ENCODE results near the gene YDJC. TPM values are rescaled to one million over a fixed set of nuclear protein-coding genes. Genes with fewer than 3 reads are reported as not detected.

The YDJC gene
- total RNA-seq, 1 experiment from 2014 or later = 79.4 TPM

DNA sequence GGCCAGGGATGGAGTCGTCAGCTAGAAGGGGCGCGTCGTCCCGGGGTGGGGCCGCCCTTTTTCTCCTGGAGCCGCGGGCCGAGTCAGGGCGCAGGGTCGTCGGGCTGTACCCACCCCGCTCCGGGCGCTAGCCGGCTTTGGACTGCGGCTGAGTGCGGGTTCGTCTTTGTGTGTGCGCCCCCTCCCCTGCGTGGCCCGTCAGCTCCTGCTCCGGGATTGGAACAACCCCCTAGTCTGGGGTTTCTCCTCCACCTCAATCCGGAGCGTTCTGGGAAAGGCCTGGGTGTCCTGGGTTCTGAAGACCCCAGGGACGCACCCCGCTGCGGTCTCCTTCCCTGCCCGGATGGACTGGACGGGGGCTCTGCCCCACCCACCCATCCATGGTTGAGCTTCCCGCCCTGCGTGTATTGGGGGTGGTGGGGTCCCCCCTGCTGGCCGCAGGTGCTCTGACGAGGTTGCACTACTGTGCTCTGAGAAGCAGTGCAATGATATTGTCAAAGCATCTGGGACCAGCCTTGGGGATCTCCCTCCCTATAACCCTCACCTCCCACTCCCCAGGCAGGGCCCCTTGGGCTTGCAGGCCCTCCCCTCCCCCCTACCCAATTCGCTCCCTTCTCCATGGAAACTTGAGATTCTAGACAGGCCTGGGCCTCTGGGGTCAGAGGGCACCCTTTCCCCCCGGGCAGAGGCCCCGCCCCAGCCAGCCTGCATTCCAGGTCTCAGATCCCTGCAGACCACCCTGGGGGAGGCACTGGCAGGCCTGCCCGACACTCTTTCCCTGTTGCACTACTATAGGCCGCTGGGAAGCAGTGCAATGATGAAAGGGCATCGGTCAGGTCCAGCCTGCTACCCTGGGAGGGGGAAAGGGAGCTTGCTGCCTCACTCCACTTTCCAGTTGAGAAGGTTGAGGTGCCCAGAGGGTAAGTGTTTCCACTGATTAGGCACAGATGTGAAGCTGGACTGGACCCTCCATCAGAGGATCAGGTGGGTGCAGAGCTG, 23.0 kb upstream of the YDJC start:
- ATAC-seq = no peak; the same call in 1 of the 2 replicates
- POLR2A ChIA-PET (ENCODE audit: unreplicated experiment) = no interaction called here

GRCh38 chr22:21652010-21652546, 22.3 kb upstream of the YDJC start:
- Histone ChIP-seq H3K4me2 (ENCODE audit: low read length) (peak overlapping the region; percentile 96), H3K27me3 (ENCODE audit: low read length) (no peaks in the 10 kb centered on the region), H3K9me2 (replicated peaks; ENCODE audit: low read length) (no peaks in the 10 kb centered on the region), H3F3A (ENCODE audit: low read length, unreplicated experiment) (no peaks in the 10 kb centered on the region), H4K20me1 (ENCODE audit: low read length) (no peaks in the 10 kb centered on the region), H3K9me3 (ENCODE audit: low read length) (no peaks in the 10 kb centered on the region), H2AFZ (ENCODE audit: low read length) (peak overlapping the region; percentile 98), H3K4me3 (ENCODE audit: low read length) (peak overlapping the region; percentile 83), H3K36me3 (ENCODE audit: low read depth, low read length) (no peaks in the 10 kb centered on the region), H3K9ac (ENCODE audit: low read length) (peak overlapping the region; percentile 81), H3K4me1 (ENCODE audit: insufficient read depth, low read length) (no peaks in the 10 kb centered on the region), H3K79me2 (ENCODE audit: low read length) (peaks cover 13% of the 10 kb centered on the region), H3K27ac (ENCODE audit: low read length) (peak overlapping the region; percentile 23; the same call in 1 of the 2 replicates)
- CTCF ChIA-PET = interaction anchor here (0.7 kb wide), 1 partner anchor 869 kb away, joined by 3 read pairs; no protein-coding TSS in a partner anchor
- DNase-seq (peak; percentile 89), ATAC-seq (peak; percentile 82)
- BruUV-seq (replicated peaks) = no TSS peak
- intact Hi-C loops (cut with micrococcal nuclease) = no loop called here
- no peak for TF ChIP-seq EZH2 (IDR thresholded peaks at IDR 0.05; ENCODE audit: low read length, unreplicated experiment)
- POLR2A ChIA-PET (ENCODE audit: unreplicated experiment) = no interaction called here

More for the DNA sequence above, 23.0 kb upstream of the YDJC start:
- TF ChIP-seq EZH2phosphoT487 (IDR thresholded peaks at IDR 0.05; ENCODE audit: borderline replicate concordance, low read length) = no peak
- no peak for TF ChIP-seq CTCF (conservative IDR thresholded peaks at IDR 0.05; ENCODE audit: low read depth, low read length)
- TF ChIP-seq EZH2 (IDR thresholded peaks at IDR 0.05; ENCODE audit: low read length, unreplicated experiment) = no peak
- no TSS peak for BruUV-seq (replicated peaks)
- Histone ChIP-seq H3K36me3 (ENCODE audit: low read depth, low read length) (no peaks in the 10 kb centered on the region), H3K27ac (ENCODE audit: low read length) (no peak overlapping the region), H2AFZ (ENCODE audit: low read length) (peak overlapping the region; percentile 98), H3K9me2 (replicated peaks; ENCODE audit: low read length) (no peaks in the 10 kb centered on the region), H3K9ac (ENCODE audit: low read length) (peak overlapping the region; percentile 81), H3K79me2 (ENCODE audit: low read length) (peaks cover 13% of the 10 kb centered on the region), H3K27me3 (ENCODE audit: low read length) (no peaks in the 10 kb centered on the region), H3K9me3 (ENCODE audit: low read length) (no peaks in the 10 kb centered on the region), H4K20me1 (ENCODE audit: low read length) (no peaks in the 10 kb centered on the region), H3K4me3 (ENCODE audit: low read length) (peak overlapping the region; percentile 83), H3K4me1 (ENCODE audit: insufficient read depth, low read length) (no peaks in the 10 kb centered on the region), H3F3A (ENCODE audit: low read length, unreplicated experiment) (no peaks in the 10 kb centered on the region), H3K4me2 (ENCODE audit: low read length) (peak overlapping the region; percentile 96)
- CTCF ChIA-PET = no interaction called here
- intact Hi-C loops (cut with micrococcal nuclease) = no loop called here
- DNase-seq = no peak

- TF ChIP-seq EZH2 (IDR thresholded peaks at IDR 0.05; ENCODE audit: low read length, unreplicated experiment) (no peak), CTCF (conservative IDR thresholded peaks at IDR 0.05; ENCODE audit: low read depth, low read length) (no peak), EZH2phosphoT487 (IDR thresholded peaks at IDR 0.05; ENCODE audit: borderline replicate concordance, low read length) (no peak)
- Histone ChIP-seq H2AFZ (ENCODE audit: low read length) (peak overlapping the region; percentile 98), H3K4me3 (ENCODE audit: low read length) (peak overlapping the region; percentile 83), H3K4me2 (ENCODE audit: low read length) (peak overlapping the region; percentile 96), H3K9me3 (ENCODE audit: low read length) (no peaks in the 10 kb centered on the region), H3K27ac (ENCODE audit: low read length) (peak overlapping the region; percentile 23; the same call in 1 of the 2 replicates), H3K9me2 (replicated peaks; ENCODE audit: low read length) (no peaks in the 10 kb centered on the region), H3K79me2 (ENCODE audit: low read length) (peaks cover 13% of the 10 kb centered on the region), H3K4me1 (ENCODE audit: insufficient read depth, low read length) (no peaks in the 10 kb centered on the region), H3F3A (ENCODE audit: low read length, unreplicated experiment) (no peaks in the 10 kb centered on the region), H3K9ac (ENCODE audit: low read length) (peak overlapping the region; percentile 81), H3K27me3 (ENCODE audit: low read length) (no peaks in the 10 kb centered on the region), H3K36me3 (ENCODE audit: low read depth, low read length) (no peaks in the 10 kb centered on the region), H4K20me1 (ENCODE audit: low read length) (no peaks in the 10 kb centered on the region)
- intact Hi-C loops (cut with micrococcal nuclease) = no loop called here
- BruUV-seq (replicated peaks) = no TSS peak
- DNase-seq = peak; percentile 9
- ChIA-PET CTCF (interaction anchor here (0.7 kb wide), 1 partner anchor 868 kb away, joined by 3 read pairs; no protein-coding TSS in a partner anchor), POLR2A (ENCODE audit: unreplicated experiment) (no interaction called here)
- peak; percentile 17 for ATAC-seq
Observed at GRCh38 chr22:21651521-21652009, 21.7 kb upstream of the YDJC start.
